HG03039 (cell line): Measurements from ENCODE around the gene PRR23A.

Source experiments
- ATAC-seq: cut with Tn5 transposase; IDR thresholded peaks from one replicate; pipeline ENCODE4 v1.9.1; 2021; ENCODE audit warnings: mild to moderate bottlenecking, moderate library complexity; ENCODE audit not compliant: unreplicated experiment

Gene PRR23A

DNA sequence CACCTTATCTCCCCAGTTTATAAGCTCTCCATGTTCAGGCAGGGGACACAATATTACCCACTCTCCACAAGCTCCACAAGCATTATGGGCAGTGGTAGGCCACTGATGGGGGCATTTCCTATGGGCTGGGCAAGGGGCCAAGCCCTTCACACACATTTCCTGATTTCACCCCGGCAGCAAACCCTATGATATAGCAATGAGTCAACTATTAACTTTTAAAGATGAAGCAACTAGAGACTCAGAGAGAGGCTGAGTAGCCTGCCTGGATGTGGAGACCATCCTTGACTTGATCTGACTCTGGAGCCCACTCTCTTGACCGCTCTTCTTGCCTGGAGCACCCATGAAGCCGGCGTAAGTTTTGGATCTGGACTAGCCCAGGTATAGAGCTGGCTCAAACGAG is 31.6 kb downstream of the PRR23A start:
- no peak for ATAC-seq

DNA sequence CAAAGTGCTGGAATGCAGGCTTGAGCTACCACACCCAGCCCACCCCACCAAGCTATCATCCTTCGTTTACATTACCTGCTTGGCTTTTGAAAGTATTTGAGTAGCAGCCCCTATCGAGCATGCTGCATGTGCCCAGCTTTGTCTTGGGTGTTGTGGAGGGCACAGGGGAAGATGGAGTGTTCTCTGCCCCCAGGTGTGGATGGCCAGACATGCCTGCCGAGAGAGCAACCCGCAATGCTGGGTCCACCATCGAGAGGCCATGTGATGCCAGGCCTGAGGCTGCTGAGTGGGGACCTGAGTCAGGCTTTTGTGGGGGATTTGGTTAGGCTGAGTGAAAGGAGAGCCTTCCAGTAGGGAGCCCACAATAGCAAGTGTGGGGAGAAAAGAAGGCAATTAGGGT is 33.1 kb downstream of the PRR23A start:
- no peak for ATAC-seq

DNA sequence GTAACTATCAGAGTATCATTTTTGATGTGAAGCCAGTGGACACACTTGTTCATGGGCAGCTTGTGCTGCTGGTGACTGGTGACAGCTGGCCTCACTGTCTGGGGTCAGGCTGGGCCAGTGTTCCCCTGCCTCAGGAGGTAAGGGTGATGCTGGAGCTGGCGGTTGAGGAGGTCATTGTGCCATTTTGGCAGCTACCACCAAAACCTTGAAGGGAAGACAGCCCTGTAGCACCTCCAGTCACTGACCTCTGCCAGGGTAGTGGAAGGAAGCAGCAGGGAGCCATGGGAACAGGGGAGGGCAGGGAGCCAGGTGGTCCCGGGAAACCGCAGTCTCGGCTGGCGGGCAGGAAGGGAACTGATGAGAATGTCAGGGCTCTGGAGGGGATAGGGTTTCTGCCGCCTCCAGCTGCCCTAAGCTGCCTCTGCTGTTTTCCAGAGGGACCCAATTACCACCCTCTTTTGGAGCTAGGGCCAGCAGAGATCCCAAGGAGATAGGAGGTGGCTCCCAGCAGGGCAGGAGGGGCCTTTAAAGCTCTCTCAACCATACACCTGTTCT is 34.2 kb downstream of the PRR23A start:
- ATAC-seq, result no peak

DNA sequence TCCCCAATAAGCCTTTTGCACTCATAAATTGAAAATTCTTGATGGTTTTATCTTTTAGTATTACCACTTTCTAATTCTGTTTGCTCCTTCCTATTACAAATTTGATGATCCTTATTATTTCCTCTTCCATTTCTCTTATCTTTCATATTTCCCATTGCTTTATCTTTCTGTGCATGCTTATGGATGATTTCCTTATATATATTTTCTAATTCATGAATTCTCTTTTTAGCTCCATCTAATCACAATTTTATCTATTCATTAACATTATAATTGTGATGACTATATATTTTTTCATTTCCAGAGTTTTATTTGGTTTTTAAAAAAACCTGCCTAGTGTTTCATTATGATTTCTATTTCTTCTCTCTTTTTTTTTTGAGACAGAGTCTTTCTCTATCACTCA is 41.1 kb downstream of the PRR23A start:
- ATAC-seq, result no peak

DNA sequence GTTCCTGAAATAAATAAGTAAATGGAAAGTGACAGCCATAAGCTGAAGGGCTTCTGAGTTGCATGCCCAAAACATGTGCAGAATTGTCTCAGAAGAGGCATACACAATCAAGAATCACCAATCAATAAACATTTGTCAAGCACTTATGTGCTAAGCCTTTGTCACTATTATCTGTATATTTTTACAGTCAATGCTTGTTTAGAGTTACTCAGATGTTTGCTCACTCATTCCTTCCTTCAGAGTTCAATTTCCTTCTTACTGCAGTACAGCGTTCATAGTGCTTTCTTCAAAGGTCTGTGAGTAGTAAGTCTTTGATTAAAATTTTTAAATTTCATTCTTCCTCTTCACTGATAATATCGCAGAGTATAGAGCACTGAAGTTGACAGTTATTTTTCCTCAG is 41.8 kb downstream of the PRR23A start:
- ATAC-seq, result no peak

DNA sequence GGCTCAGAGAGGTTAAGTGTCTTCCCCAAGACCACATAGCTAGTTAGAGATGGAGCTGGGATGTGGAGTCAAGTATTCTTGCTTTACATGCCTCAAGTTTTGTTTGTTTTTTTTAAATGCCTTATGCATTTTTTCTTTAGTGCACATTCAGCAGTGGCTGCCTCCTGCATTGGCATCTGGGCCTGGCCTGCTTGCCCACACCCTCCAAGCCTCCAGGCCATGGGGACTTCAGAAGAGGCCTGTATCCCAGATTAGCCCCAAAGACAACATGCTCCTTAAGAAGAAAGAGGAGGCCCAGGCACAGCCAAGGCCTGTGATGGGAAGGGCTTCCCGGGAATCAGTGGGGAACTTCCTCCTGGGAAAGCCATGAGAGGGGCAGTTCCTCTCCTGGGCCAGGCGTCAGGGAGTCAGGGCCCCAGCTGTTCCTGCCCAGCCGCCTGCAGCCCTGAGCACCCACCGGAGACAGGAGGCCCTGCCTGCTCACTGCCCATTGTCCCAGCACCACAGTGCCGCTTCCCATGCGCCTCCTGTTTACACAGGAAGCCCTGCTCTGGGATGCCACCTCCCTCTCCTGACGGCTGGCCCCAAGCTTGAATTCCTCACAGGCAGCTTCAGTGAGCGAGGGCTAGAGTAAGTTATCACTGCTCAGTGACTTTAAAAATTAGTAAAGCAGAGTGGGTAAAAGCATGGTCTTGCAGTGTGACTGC is 43.1 kb downstream of the PRR23A start:
- no peak for ATAC-seq

DNA sequence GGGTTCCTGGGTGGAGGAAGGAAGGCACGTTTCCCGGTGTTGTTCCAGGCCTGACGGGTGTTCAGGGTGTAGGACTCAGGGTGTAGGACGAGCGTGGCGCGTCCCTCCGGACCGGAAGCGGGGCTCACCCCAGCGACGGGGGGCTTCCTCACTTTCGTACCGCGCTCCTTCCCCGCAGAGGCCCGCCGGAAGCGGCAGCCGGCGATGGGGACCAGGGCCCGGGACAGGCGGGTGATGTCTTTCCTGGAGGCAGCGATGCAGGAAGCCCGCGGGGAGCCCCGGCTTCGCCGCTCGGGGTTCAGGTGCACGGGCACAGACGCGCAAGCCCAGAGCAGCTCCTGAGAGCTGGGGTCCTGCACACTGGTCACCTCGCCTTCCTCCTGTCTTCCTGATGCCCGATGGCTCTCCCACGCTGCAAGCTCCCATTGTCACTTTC is 45.6 kb downstream of the PRR23A start:
- ATAC-seq, result no peak
